IgD-negative memory B cell (primary cell): ENCODE results near the gene PRKCE. TPM values are rescaled to one million over a fixed set of nuclear protein-coding genes. Genes with fewer than 3 reads are reported as not detected.

Experiments used
- H3K27ac Mint-ChIP-seq, 3 donors: one replicate each; pipeline ENCODE4 v1.8.0; 2020 to 2022; ENCODE audit warnings: mild to moderate bottlenecking in 3 of 3, mixed read lengths in 3 of 3, moderate library complexity in 1 of 3
- H3K27me3 Mint-ChIP-seq: one replicate; pipeline ENCODE4 v1.8.0; 2021; ENCODE audit warnings: mixed read lengths
- H3K36me3 Mint-ChIP-seq: one replicate; pipeline ENCODE4 v1.8.0; 2020; ENCODE audit warnings: mild to moderate bottlenecking, mixed read lengths
- H3K4me1 Mint-ChIP-seq, 3 donors: one replicate each; pipeline ENCODE4 v1.8.0; 2020 to 2022; ENCODE audit warnings: mixed read lengths in 3 of 3, mild to moderate bottlenecking in 1 of 3
- H3K4me3 Mint-ChIP-seq, 4 donors: one replicate each; pipeline ENCODE4 v1.8.0; 2020 to 2022; ENCODE audit warnings: mild to moderate bottlenecking in 4 of 4, mixed read lengths in 4 of 4, moderate library complexity in 3 of 4
- H3K9me3 Mint-ChIP-seq, 3 donors: one replicate each; pipeline ENCODE4 v1.8.0; 2020 to 2021; ENCODE audit warnings: mixed read lengths in 3 of 3, mild to moderate bottlenecking in 1 of 3
- polyA plus RNA-seq: library from polyadenylated mRNA; unstranded; fragments of 300-500 nt; fragmentation: Illumina TruSeq; gene quantifications from one replicate; pipeline ENCODE4 v1.2.3, GENCODE V29; 2021

Gene PRKCE
- polyA plus RNA-seq, 1 donor from 2014 or later = 12.7 TPM

- peaks cover 31 to 42% (median 35%) of the 10 kb centered on the region in 3 donors for H3K4me1 Mint-ChIP-seq
- H3K4me3 Mint-ChIP-seq = peak overlapping the region in 2 of 4 donors; percentile 73 to 77
- peaks cover 6% of the 10 kb centered on the region for H3K36me3 Mint-ChIP-seq
- no peaks in the 10 kb centered on the region for H3K27me3 Mint-ChIP-seq
- H3K27ac Mint-ChIP-seq = peak overlapping the region in 2 of 3 donors; percentile 4 to 33
- no peaks in the 10 kb centered on the region for H3K9me3 Mint-ChIP-seq
Observed at GRCh38 chr2:45891719-45892424, 240.4 kb downstream of the PRKCE start.

GRCh38 chr2:45892425-45892745, 240.9 kb downstream of the PRKCE start:
- Mint-ChIP-seq H3K9me3 (no peaks in the 10 kb centered on the region), H3K36me3 (peaks cover 6% of the 10 kb centered on the region), H3K4me1 (peaks cover 31 to 40% (median 35%) of the 10 kb centered on the region in 3 donors), H3K27ac (peak overlapping the region in 1 of 3 donors; percentile 4), H3K4me3 (peak overlapping the region in 1 of 4 donors; percentile 72), H3K27me3 (no peaks in the 10 kb centered on the region)

DNA sequence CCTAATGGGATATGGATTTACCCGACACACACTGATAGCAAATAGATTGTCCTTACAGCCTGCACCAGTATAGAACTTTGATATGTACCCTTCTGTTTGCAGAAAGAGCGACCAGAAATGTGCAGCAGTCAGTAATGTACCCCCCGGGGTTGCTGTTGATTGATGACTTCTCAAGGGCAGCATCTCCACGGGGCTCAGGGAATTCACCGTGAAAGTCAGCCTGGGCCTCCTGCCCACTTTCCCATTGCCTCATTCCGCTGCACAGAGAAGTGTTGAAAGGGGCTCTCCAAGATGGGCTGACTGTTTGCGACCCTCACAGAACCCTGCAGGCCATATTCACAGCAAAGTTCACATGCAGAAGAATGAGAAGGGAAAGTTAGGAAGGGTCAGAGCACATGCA, 241.3 kb downstream of the PRKCE start:
- Mint-ChIP-seq H3K36me3 (peaks cover 6% of the 10 kb centered on the region), H3K4me3 (no peak overlapping the region), H3K27ac (peak overlapping the region in 1 of 3 donors; percentile 4), H3K27me3 (no peaks in the 10 kb centered on the region), H3K4me1 (peaks cover 32 to 38% (median 34%) of the 10 kb centered on the region in 3 donors), H3K9me3 (no peaks in the 10 kb centered on the region)

- Mint-ChIP-seq H3K4me1 (peaks cover 24 to 31% (median 30%) of the 10 kb centered on the region in 3 donors), H3K27ac (no peak overlapping the region)
Observed at GRCh38 chr2:45894211-45894610, 242.7 kb downstream of the PRKCE start.

GRCh38 chr2:45895241-45895861, 243.9 kb downstream of the PRKCE start:
- no peaks in the 10 kb centered on the region for H3K9me3 Mint-ChIP-seq
- peaks cover 19 to 22% (median 21%) of the 10 kb centered on the region in 3 donors for H3K4me1 Mint-ChIP-seq
- peak overlapping the region in 1 of 4 donors; percentile 74 for H3K4me3 Mint-ChIP-seq
- no peaks in the 10 kb centered on the region for H3K27me3 Mint-ChIP-seq
- peak overlapping the region in 1 of 3 donors; percentile 76 for H3K27ac Mint-ChIP-seq
- H3K36me3 Mint-ChIP-seq = peaks cover 6% of the 10 kb centered on the region

More at GRCh38 chr2:45894211-45894610, 242.7 kb downstream of the PRKCE start:
- H3K9me3 Mint-ChIP-seq = no peaks in the 10 kb centered on the region
- no peaks in the 10 kb centered on the region for H3K27me3 Mint-ChIP-seq
- H3K4me3 Mint-ChIP-seq = no peak overlapping the region
- peaks cover 6% of the 10 kb centered on the region for H3K36me3 Mint-ChIP-seq

- Mint-ChIP-seq H3K27me3 (no peaks in the 10 kb centered on the region), H3K4me3 (no peak overlapping the region), H3K9me3 (no peaks in the 10 kb centered on the region), H3K27ac (no peak overlapping the region), H3K36me3 (peaks cover 6% of the 10 kb centered on the region), H3K4me1 (peaks cover 12 to 15% (median 13%) of the 10 kb centered on the region in 3 donors)
Observed at GRCh38 chr2:45896311-45896710, 244.8 kb downstream of the PRKCE start.

DNA sequence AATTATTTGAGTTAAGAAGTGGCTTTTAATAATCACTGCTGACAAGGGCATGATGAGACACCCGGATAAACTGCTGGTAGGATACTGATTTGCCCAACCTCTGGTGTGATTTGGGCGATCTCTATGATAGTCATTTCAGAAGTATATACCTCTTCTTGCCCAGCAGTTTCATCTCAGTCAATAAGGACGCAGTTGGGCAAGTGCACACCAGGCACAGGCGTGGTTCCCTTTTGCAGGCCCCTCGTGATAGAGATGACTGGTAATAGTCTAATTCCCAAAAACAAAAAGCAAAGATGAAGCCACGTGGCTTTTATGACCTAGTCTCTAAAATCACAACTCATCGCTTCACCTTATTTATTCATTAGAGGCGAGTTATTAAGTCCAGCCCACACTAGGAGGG, 246.4 kb downstream of the PRKCE start:
- Mint-ChIP-seq H3K36me3 (no peaks in the 10 kb centered on the region), H3K4me1 (peaks cover 3 to 8% (median 6%) of the 10 kb centered on the region in 3 donors), H3K4me3 (no peak overlapping the region), H3K27ac (no peak overlapping the region), H3K27me3 (no peaks in the 10 kb centered on the region), H3K9me3 (no peaks in the 10 kb centered on the region)

DNA sequence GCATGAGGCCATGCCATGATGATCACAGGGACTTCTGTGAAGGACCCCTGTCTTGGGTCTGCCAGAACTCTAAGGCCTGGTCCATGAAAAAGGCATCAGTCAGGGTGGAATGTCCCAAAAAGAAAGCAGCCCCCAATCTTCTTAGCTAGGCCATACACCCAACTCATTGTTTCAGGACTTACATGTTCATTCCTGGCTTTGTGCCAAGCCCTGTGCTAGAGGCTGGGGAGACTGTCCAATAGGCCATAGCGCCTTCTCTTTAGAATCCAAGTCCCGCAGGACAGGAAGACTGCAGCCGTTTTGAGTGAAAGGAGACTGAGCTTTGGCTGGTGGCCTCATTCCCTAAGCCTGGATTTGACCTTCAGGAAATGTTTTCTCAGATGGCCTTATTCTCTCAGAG, 247.3 kb downstream of the PRKCE start:
- no peaks in the 10 kb centered on the region for H3K27me3 Mint-ChIP-seq
- H3K27ac Mint-ChIP-seq = no peak overlapping the region
- peaks cover 5 to 10% (median 6%) of the 10 kb centered on the region in 3 donors for H3K4me1 Mint-ChIP-seq
- no peaks in the 10 kb centered on the region for H3K36me3 Mint-ChIP-seq
- no peaks in the 10 kb centered on the region for H3K9me3 Mint-ChIP-seq
- H3K4me3 Mint-ChIP-seq = no peak overlapping the region

DNA sequence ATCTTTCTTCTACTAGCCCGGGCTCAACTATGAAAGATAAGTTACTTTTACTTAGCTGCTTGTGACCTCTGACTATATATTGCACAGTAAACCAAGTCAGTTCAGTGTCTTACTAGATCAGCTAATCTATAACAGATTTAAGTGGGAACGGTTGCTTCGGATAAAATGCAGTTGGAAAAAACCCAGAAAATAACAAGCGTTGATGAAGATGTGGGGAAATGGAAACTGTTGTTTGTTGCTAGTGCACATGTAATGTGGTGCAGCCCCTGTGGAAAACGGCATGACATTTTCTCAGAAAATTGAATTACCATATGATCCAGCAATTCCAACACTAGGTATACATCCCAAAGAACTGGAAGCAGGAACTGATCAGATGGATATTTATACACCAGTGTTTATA, 248.5 kb downstream of the PRKCE start:
- no peaks in the 10 kb centered on the region for H3K27me3 Mint-ChIP-seq
- no peaks in the 10 kb centered on the region for H3K9me3 Mint-ChIP-seq
- H3K4me1 Mint-ChIP-seq = peaks cover 5 to 10% (median 6%) of the 10 kb centered on the region in 3 donors
- H3K36me3 Mint-ChIP-seq = no peaks in the 10 kb centered on the region
- no peak overlapping the region for H3K4me3 Mint-ChIP-seq
- H3K27ac Mint-ChIP-seq = no peak overlapping the region

GRCh38 chr2:45901468-45902032, 250.1 kb downstream of the PRKCE start:
- H3K27me3 Mint-ChIP-seq = no peaks in the 10 kb centered on the region
- H3K36me3 Mint-ChIP-seq = no peaks in the 10 kb centered on the region
- peaks cover 3 to 5% (median 5%) of the 10 kb centered on the region in 3 donors for H3K4me1 Mint-ChIP-seq
- H3K27ac Mint-ChIP-seq = no peak overlapping the region
- H3K9me3 Mint-ChIP-seq = no peaks in the 10 kb centered on the region
- no peak overlapping the region for H3K4me3 Mint-ChIP-seq

DNA sequence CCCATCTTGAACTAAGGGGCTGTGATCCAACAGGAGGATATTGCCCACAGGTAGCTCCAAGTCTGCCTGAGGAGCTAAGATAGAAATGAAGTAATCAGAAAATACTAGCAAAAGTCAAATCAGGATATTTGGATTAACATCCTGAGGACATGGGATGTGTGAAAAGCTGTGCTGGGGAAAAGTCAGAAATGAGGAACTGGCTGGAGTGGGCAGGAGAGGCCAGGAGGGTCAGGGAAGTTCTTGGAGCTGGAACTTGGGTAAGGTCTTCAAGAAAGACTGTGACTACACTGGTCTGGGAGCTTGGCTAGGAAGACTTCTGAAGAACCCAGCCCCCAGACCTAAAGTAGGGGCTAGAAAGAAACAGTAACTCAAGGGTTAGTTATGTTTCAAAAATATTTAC, 250.9 kb downstream of the PRKCE start:
- Mint-ChIP-seq H3K27ac (no peak overlapping the region), H3K27me3 (no peaks in the 10 kb centered on the region), H3K4me3 (no peak overlapping the region), H3K4me1 (peaks cover 3 to 9% (median 5%) of the 10 kb centered on the region in 3 donors), H3K9me3 (no peaks in the 10 kb centered on the region), H3K36me3 (no peaks in the 10 kb centered on the region)

GRCh38 chr2:45902781-45903375, 251.4 kb downstream of the PRKCE start:
- H3K27me3 Mint-ChIP-seq = no peaks in the 10 kb centered on the region
- H3K4me1 Mint-ChIP-seq = peaks cover 3 to 9% (median 3%) of the 10 kb centered on the region in 3 donors
- no peak overlapping the region for H3K27ac Mint-ChIP-seq
- no peaks in the 10 kb centered on the region for H3K9me3 Mint-ChIP-seq
- H3K36me3 Mint-ChIP-seq = peaks cover 1% of the 10 kb centered on the region
- no peak overlapping the region for H3K4me3 Mint-ChIP-seq

GRCh38 chr2:45904267-45904945, 252.9 kb downstream of the PRKCE start:
- Mint-ChIP-seq H3K4me1 (peaks cover 8 to 20% (median 10%) of the 10 kb centered on the region in 3 donors), H3K27ac (peak overlapping the region in 1 of 3 donors; percentile 45), H3K27me3 (no peaks in the 10 kb centered on the region), H3K9me3 (no peaks in the 10 kb centered on the region), H3K4me3 (no peak overlapping the region), H3K36me3 (peaks cover 2% of the 10 kb centered on the region)

DNA sequence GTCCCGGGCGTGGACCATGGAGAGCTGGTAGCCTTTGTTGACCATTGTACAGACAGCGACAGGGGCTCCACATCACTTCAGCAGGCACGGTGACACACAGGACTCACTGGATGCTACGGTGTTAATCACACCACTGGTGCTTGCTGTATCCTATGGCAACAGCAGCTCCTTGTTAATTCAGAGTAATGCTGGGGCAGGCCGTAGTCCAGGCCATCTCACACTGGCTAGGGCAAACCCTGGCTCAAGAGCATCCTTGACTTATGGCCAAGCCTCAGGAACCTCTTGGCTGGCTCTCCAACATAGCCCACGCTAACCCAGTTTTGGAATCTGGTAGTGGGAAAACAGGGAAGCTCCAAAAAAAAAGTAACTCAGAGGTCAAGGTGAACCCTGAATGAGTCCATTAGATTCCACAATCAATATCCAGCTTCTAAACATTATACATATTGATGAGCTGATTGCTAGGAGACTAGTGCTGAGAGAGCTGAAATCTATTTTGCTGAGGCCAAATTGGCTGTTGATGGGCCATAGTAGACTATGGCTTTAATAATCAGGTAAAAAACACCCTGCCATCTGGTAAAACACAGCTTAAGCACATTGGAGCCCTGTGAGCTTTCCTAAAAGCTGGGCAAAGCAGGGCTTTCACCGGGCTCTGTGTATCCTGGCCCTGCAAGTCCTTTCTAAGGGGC, 253.6 kb downstream of the PRKCE start:
- Mint-ChIP-seq H3K4me1 (peaks cover 15 to 27% (median 17%) of the 10 kb centered on the region in 3 donors), H3K4me3 (no peak overlapping the region), H3K27ac (peak overlapping the region in 1 of 3 donors; percentile 45), H3K9me3 (no peaks in the 10 kb centered on the region), H3K27me3 (no peaks in the 10 kb centered on the region), H3K36me3 (peaks cover 2% of the 10 kb centered on the region)
